Activated CD4-positive, alpha-beta T cell treated with anti-CD3 and anti-CD28 coated beads, Interleukin-2, Interleukin-6, amounts not matched to agents 100 ng/mL and 50 ng/mL, durations not matched to agents 16 hours and 8 hours (primary cell): ENCODE measurements around the gene AXDND1.
A peak's percentile ranks its signal among the peaks of the same experiment; 100 is the strongest.
"Not testable (repeated sequence)": the region's sequence is repeated elsewhere in the genome, so short reads cannot be mapped to it uniquely, and the experiment has no call there.

Experiments used
- DNase-seq: peaks from one replicate; pipeline ENCODE4 v3.0.0-alpha.2; 2020

The AXDND1 gene

GRCh38 chr1:179366093-179366800, 476 bp downstream of the AXDND1 start:
- DNase-seq, result peak; percentile 7

- peak; percentile 77 for DNase-seq
Measured at GRCh38 chr1:179369751-179370341, 4.1 kb downstream of the AXDND1 start.

- DNase-seq, result no peak
Measured at GRCh38 chr1:179372160-179372559, 6.4 kb downstream of the AXDND1 start.

- DNase-seq, result no peak
Measured at GRCh38 chr1:179376223-179376622, 10.5 kb downstream of the AXDND1 start.

- no peak for DNase-seq
Measured at GRCh38 chr1:179380299-179380698, 14.5 kb downstream of the AXDND1 start.

- no peak for DNase-seq
Measured at GRCh38 chr1:179384027-179384426, 18.3 kb downstream of the AXDND1 start.

- DNase-seq, result no peak
Measured at GRCh38 chr1:179385510-179385909, 19.7 kb downstream of the AXDND1 start.

- DNase-seq, result no peak
Measured at GRCh38 chr1:179393721-179394120, 27.9 kb downstream of the AXDND1 start.

GRCh38 chr1:179399399-179399798, 33.6 kb downstream of the AXDND1 start:
- DNase-seq, result not testable (repeated sequence)

- not testable (repeated sequence) for DNase-seq
Measured at GRCh38 chr1:179417760-179418159, 52.0 kb downstream of the AXDND1 start.

GRCh38 chr1:179418706-179419105, 52.9 kb downstream of the AXDND1 start:
- DNase-seq, result not testable (repeated sequence)

- no peak for DNase-seq
Measured at GRCh38 chr1:179424610-179425009, 58.8 kb downstream of the AXDND1 start.

- DNase-seq, result no peak
Measured at GRCh38 chr1:179425186-179425585, 59.4 kb downstream of the AXDND1 start.

- DNase-seq, result no peak
Measured at GRCh38 chr1:179437171-179437570, 71.4 kb downstream of the AXDND1 start.

GRCh38 chr1:179439646-179440045, 73.9 kb downstream of the AXDND1 start:
- DNase-seq, result not testable (repeated sequence)

- not testable (repeated sequence) for DNase-seq
Measured at GRCh38 chr1:179440301-179440700, 74.5 kb downstream of the AXDND1 start.

- DNase-seq, result no peak
Measured at GRCh38 chr1:179440971-179441370, 75.2 kb downstream of the AXDND1 start.

- DNase-seq, result no peak
Measured at GRCh38 chr1:179441501-179441900, 75.7 kb downstream of the AXDND1 start.

- DNase-seq, result not testable (repeated sequence)
Measured at GRCh38 chr1:179442846-179443245, 77.1 kb downstream of the AXDND1 start.

- no peak for DNase-seq
Measured at GRCh38 chr1:179445593-179445992, 79.8 kb downstream of the AXDND1 start.

GRCh38 chr1:179447489-179447888, 81.7 kb downstream of the AXDND1 start:
- DNase-seq, result peak; percentile 13

GRCh38 chr1:179448437-179449149, 82.8 kb downstream of the AXDND1 start:
- no peak for DNase-seq

GRCh38 chr1:179459606-179460206, 93.9 kb downstream of the AXDND1 start:
- not testable (repeated sequence) for DNase-seq

- DNase-seq, result not testable (repeated sequence)
Measured at GRCh38 chr1:179465661-179466060, 99.9 kb downstream of the AXDND1 start.
